Osteoblast (primary cell): ENCODE measurements around the gene PRSS27. TPM values are rescaled to one million over a fixed set of nuclear protein-coding genes. Genes with fewer than 3 reads are reported as not detected.
"Not testable (repeated sequence)": the region's sequence is repeated elsewhere in the genome, so short reads cannot be mapped to it uniquely, and the experiment has no call there.

Source experiments
- DNase-seq: peaks from one replicate; pipeline ENCODE4 v3.0.0; 2011; ENCODE audit warnings: low spot score, mixed read lengths; ENCODE audit not compliant: insufficient read length; ENCODE audit errors: missing footprints
- H2AFZ ChIP-seq: 2 replicates; pipeline ENCODE4 v1.6.0; 2011; ENCODE audit warnings: mild to moderate bottlenecking, low read length
- H3K27ac ChIP-seq: 2 replicates; pipeline ENCODE4 v1.5.1; 2011; ENCODE audit warnings: mild to moderate bottlenecking, low read depth, low read length, moderate library complexity
- H3K27me3 ChIP-seq: 2 replicates; pipeline ENCODE4 v1.6.0; 2012; ENCODE audit warnings: mild to moderate bottlenecking, control low read depth, inconsistent platforms, low read length, moderate library complexity; ENCODE audit not compliant: insufficient read depth
- H3K36me3 ChIP-seq: 2 replicates; pipeline ENCODE4 v1.5.1; 2011; ENCODE audit warnings: mild to moderate bottlenecking, low read length, control low read depth, moderate library complexity; ENCODE audit not compliant: insufficient read depth
- H3K4me1 ChIP-seq: 2 replicates; pipeline ENCODE4 v1.5.1; 2011; ENCODE audit warnings: mild to moderate bottlenecking, low read length, control low read depth, moderate library complexity; ENCODE audit not compliant: insufficient read depth
- H3K4me2 ChIP-seq: 2 replicates; pipeline ENCODE4 v1.6.0; 2011; ENCODE audit warnings: mild to moderate bottlenecking, low read length; ENCODE audit not compliant: insufficient read depth
- H3K4me3 ChIP-seq: fragments of 200-600 bp; sonication (generic); 3 replicates; pipeline ENCODE4 v1.5.1; 2012; ENCODE audit warnings: mild to moderate bottlenecking, low read length, inconsistent platforms; ENCODE audit not compliant: insufficient read depth
- H3K79me2 ChIP-seq: 2 replicates; pipeline ENCODE4 v1.6.0; 2012; ENCODE audit warnings: mild to moderate bottlenecking, low read length, control low read depth, inconsistent platforms; ENCODE audit not compliant: insufficient read depth
- H3K9me3 ChIP-seq: 2 replicates; pipeline ENCODE4 v1.5.1; 2011; ENCODE audit warnings: low read depth, low read length, control low read depth
- H4K20me1 ChIP-seq: 2 replicates; pipeline ENCODE4 v1.6.0; 2012; ENCODE audit warnings: mild to moderate bottlenecking, low read length, control low read depth; ENCODE audit not compliant: insufficient read depth
- CTCF ChIP-seq: IDR thresholded peaks from 2 replicates; pipeline ENCODE4 v1.5.1; 2011; ENCODE audit warnings: mild to moderate bottlenecking, low read depth, low read length, moderate library complexity; ENCODE audit errors: extremely low read depth
- total RNA-seq: library from RNA; depleted of rRNA; stranded (reverse); fragments of >200 nt; gene quantifications from 2 replicates; pipeline ENCODE4 v1.2.3, GENCODE V29; 2012

Gene PRSS27
- total RNA-seq, 1 donor, result 2.5 TPM

- Histone ChIP-seq H3K36me3 (peaks cover 33% of the 10 kb centered on the region), H3K4me2 (no peak overlapping the region), H3K27ac (no peak overlapping the region), H2AFZ (no peak overlapping the region), H3K79me2 (peaks cover 62% of the 10 kb centered on the region), H3K9me3 (no peaks in the 10 kb centered on the region), H3K27me3 (no peaks in the 10 kb centered on the region), H3K4me3 (no peak overlapping the region), H4K20me1 (peaks cover 32% of the 10 kb centered on the region), H3K4me1 (no peaks in the 10 kb centered on the region)
- TF ChIP-seq CTCF, result no peak
- no peak for DNase-seq
Measured at GRCh38 chr16:2697401-2697948, 22.5 kb downstream of the PRSS27 start.

- DNase-seq, H3K4me1 ChIP-seq, H3K4me2 ChIP-seq, H2AFZ ChIP-seq, H3K27ac ChIP-seq, H3K4me3 ChIP-seq, H3K9me3 ChIP-seq, H3K27me3 ChIP-seq: not testable (repeated sequence)
- Histone ChIP-seq H4K20me1 (peaks cover 39% of the 10 kb centered on the region), H3K36me3 (peaks cover 33% of the 10 kb centered on the region), H3K79me2 (peaks cover 63% of the 10 kb centered on the region)
Measured at GRCh38 chr16:2696601-2697250, 23.3 kb downstream of the PRSS27 start.

GRCh38 chr16:2692948-2693651 is 26.9 kb downstream of the PRSS27 start:
- H3K4me2 ChIP-seq, result no peak overlapping the region
- H3K27me3 ChIP-seq, result no peaks in the 10 kb centered on the region
- peaks cover 18% of the 10 kb centered on the region for H3K4me1 ChIP-seq
- H3K79me2 ChIP-seq, result peaks cover 54% of the 10 kb centered on the region
- peaks cover 37% of the 10 kb centered on the region for H4K20me1 ChIP-seq
- H2AFZ ChIP-seq, result no peak overlapping the region
- H3K36me3 ChIP-seq, result peaks cover 11% of the 10 kb centered on the region
- H3K4me3 ChIP-seq, result no peak overlapping the region
- no peak for TF ChIP-seq CTCF
- no peaks in the 10 kb centered on the region for H3K9me3 ChIP-seq
- no peak overlapping the region for H3K27ac ChIP-seq
- DNase-seq, result peak; percentile 86

GRCh38 chr16:2692251-2692947 is 27.6 kb downstream of the PRSS27 start:
- Histone ChIP-seq H3K79me2 (peaks cover 53% of the 10 kb centered on the region), H3K4me3 (no peak overlapping the region), H2AFZ (no peak overlapping the region), H3K27me3 (no peaks in the 10 kb centered on the region), H3K4me1 (peaks cover 18% of the 10 kb centered on the region), H3K4me2 (no peak overlapping the region), H3K36me3 (peaks cover 5% of the 10 kb centered on the region), H3K9me3 (no peaks in the 10 kb centered on the region), H4K20me1 (peaks cover 42% of the 10 kb centered on the region), H3K27ac (no peak overlapping the region)
- peak; percentile 73 for DNase-seq
- TF ChIP-seq CTCF, result no peak
